HG03558 (cell line): Measurements from ENCODE around the gene MANSC4.

Experiments used
- ATAC-seq: cut with Tn5 transposase; IDR thresholded peaks from one replicate; pipeline ENCODE4 v1.9.1; 2021; ENCODE audit warnings: moderate number of reproducible peaks; ENCODE audit not compliant: unreplicated experiment; ENCODE audit errors: extremely low read depth

Gene MANSC4

DNA sequence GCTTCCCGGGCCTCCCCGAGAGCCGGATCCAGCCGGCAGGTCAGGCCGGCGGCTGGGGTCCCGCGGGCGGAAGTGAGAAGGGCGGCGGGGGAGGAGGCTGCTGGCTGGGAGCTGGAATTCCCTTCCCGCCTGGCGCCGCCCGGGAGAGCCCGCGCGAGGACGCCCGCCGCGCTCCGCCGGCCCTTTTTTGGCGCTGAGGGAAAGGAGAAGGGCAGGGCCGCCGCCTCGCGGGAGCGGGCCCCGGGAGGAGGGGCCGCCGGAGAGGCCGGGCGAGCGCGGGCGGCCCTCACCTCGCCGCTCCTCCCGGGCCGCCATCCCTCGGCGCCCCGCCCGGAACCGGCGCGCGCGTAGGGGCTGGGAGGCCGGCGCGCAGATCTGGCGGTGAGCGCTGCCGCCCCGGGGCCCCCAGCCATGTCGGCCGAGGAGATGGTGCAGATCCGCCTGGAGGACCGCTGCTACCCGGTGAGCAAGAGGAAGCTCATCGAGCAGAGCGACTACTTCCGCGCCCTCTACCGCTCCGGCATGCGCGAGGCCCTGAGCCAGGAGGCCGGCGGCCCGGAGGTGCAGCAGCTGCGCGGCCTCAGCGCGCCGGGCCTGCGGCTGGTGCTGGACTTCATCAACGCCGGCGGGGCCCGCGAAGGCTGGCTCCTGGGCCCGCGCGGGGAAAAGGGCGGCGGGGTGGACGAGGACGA is at the start of gene MANSC4, which contains the start of gene KLHL42:
MANSC4 (minus strand) TSS at position 317 of the 692 bp plus-strand sequence. CDS start 8,960 bp downstream, outside the sequence.
KLHL42 (plus strand) TSS at position 314 of the 692 bp plus-strand sequence; CDS start at position 412, 98 bp downstream.
- ATAC-seq = peak; percentile 55

DNA sequence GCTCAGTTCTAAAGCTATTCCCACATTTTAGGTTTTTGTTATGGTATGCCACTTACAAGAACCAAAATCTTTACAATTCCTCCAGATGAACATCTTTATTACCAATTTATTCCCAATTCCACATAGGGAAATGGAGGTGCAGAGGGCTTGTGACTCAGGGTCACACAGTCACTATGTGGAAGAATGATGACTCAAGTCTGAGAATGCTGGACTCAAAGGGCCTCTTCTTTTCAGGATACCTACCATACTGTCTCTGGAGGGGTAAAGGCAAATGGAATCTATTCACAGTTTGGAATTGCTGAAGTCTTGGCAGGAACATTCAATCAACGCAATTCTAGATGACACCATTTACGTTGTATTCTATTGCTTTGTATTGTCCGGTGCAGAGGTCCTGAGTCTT is 48.2 kb upstream of the MANSC4 start:
- no peak for ATAC-seq

DNA sequence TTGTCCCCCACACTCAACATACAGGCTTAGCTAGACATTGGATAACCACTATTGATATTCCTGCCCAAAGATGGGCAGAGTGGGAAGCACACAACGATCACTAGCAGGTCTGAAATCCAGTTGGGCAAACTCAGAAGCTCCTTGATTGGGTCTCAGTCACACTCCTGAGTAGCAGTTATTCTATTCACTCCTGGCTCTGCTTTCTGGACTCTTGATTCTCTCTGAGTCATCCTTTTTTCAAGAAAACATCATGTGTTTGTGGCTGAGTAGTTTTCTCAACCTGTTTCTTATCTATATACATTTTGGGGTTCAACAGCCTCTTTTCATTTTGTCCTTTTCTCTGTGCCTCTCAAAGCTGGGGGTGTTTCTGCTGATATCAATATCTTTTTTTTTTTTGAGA is 46.0 kb upstream of the MANSC4 start:
- ATAC-seq = no peak

DNA sequence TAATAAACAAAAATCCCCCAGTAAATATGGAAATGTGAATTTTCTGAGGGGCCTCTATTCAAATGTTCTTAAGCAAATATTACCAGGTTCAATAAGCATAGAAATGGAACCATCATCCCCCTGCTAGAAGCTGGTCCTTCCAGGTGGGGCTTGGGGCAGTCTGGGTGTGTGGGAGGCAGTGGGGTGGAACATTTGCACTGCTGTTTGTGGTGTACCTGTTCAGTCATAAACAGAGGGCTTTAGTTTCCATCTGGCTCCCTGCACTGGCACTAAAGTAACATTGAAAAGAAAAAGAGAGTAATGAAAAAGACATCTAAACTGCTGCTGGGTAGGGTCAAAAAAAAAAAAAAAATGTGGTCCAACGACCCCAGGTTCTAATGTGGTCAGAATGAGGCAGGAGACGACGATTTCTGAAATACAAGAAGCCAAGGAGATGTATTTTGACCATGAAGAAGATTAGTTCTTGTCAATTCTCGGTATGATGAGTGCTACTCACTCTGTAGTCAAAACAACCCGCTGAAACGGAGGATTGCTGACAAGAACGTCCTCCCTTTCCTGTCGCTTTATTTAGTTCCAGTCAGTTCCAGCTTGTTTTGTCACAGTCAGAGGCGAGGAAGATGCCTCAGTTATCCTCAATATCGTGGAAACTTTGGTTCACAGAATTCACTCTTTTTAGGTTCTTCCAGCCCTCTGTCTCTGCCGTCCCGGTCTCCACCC is 44.2 kb upstream of the MANSC4 start:
- peak; percentile 29 for ATAC-seq

DNA sequence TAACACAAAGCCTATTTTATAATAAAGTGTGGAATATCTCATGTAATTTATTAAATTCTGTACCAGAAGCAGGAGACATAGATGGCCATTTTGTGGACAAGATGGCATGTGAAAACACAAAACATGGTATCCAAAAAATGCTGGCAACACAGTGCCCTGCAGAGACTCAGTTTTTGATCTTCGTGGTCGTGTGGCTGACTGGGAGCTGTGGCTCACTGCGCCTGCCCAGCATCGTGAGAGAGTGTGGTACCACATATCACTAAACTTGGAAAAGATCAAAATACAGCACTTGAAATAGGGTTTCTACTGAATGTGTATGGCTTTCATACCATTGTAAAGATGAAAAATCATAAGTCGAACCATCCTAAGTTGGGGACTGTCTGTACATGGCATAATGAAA is 43.0 kb upstream of the MANSC4 start:
- no peak for ATAC-seq

DNA sequence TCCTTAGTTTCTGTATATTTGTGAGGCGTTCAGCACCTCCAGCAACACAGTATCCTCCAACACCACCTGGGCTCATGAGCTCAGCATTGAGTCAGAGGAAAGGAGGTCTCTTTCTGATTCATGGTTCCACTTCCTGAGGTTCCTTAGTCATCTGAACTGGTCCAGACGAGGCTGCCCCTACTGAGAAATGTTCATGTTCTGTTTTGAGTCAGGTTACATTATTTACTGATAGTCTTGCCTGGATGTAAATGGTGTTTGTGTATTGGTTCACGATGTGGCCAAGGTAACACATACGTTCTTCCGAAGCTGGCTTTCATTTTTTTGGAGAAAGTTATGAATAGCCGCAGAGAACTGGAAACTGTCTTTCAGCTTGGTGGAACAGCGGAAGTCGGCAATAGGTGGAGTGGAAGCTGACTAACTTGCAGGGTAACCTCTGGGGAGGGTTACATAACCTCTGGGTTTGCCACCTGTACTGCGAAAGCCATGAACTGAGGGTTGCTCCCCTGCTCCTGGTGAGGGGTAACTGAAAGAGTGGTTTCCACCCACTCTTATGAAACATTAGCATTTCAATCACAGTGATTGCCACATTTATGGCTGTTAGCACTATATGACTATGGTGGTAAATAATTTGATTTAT is 42.2 kb upstream of the MANSC4 start:
- peak; percentile 63 for ATAC-seq

DNA sequence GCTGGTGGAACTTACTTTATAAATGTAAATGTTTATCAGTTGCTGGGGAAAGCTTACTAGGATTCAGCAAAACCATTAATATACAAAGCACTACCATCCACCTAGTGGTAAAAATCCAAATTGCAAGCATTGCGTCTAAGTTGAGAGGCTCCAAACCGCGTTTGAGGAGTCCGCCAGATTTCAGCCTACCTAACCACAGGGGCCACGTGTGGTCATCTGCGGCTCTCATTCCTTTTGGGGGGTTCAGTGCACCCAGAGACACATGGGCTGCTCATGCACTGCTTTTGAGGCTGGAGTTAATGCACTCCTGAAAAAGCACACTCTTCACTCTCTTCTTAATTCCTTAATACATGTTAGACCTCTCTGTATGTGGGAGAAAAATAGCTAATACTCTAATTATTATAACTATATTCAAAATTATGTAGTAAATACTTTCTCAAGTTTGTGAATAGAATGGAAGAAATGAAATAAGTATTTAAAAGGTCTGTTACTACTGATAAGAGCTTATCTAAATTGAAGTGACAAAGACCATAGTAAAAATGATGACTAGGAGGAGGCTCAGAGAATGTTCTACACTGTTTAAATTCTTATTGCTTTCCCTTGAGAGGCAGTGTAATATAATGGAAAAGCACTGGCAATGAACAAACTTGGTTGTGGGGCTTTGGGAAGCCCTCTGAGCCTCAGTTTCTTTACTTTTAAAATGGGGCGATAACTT is 41.4 kb upstream of the MANSC4 start:
- no peak for ATAC-seq

DNA sequence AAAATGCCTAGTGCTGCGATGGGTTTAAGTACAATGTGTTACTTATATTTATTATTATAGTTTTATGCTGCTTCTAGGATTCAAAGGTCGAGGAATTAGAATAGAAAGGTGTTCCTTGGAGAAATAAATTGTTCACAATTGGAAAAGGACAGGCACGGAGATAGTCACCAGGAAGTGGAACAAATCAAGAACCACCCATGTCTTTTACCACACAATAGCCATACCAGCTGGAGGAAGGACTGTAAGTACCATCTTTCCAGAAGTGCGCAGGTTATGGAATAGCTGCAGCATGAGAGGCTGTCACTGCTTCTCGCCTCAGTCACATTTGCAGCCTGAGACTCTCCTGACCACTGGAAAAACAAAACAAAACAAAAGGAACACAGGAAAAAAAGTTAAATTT is 40.5 kb upstream of the MANSC4 start:
- ATAC-seq = no peak

DNA sequence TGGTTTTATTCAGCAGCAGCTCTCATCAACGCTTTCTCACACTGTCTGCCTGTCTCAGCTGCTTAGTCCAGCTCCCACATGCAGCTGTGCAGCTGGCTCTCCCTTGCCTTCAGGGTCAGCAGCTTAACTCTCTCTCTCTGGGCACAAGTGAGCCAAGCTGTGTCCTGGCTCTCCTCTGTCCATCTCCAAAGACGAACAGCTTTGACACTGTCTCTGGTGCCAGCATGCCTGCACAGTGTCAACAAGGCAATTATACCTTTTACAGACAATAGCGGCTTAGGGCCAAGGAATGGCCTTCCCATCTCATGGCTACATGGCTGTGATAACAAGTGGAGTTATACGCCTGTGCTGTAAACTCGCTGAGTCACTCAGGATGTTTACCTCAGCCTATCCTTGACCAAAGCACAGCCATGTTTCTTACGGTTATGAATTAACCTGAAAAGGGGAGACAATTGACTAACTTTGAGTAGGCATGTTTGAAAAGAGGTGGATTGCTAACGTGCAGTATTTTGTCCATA is 38.4 kb upstream of the MANSC4 start:
- ATAC-seq = no peak

DNA sequence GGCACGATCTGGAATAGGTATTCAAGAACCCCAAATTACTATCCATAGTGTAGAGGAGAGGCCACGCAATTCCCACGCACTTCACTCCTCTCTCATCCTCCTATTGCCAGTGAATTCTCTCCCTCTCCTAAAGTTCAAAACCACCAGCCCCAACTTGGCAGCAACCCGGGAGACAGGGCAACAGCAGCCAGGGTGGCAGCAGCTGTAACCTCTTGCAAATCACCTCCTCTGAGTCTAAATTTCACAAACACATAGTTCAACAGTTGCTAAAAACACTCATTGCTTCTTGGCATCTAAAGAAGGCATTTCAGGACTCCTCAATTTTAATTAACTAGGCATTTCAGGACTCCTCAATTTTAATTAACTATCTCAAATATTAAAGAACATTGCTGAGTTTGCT is 37.7 kb upstream of the MANSC4 start:
- ATAC-seq = no peak

DNA sequence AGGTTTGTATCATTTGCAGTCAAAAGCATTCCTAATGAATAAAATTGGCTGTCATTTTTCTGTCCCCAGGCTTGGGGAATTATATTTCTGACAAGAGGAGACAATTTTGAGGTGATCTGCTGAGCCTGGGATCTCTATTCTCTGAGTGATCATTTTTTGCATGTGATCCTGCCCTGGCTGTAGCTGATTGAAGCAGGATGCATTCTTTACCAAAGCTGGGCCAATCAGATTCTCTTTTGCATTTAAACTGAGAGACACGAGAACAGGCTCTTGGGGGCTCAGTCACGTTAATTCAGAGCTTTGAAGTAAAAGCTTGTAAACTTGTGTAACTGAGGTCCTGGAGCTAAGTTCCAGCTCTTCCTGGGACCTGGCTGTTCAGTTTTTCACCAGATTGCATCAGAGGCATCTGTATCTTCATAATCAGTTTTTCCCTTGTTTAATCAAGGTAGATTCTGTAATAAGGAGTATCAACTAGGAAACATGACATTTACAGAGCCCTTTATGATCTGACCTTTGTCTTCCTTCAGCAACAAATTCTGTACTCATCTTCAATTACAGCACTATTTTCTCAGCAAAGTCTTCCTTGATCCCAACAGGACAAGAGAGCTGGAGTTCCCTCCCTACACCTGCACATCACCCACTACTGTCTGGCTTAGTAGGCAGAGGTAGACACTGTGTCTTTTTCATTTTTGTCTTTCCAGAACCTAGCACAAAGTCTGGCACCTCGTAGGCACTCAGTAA is 35.0 kb upstream of the MANSC4 start:
- ATAC-seq = no peak

DNA sequence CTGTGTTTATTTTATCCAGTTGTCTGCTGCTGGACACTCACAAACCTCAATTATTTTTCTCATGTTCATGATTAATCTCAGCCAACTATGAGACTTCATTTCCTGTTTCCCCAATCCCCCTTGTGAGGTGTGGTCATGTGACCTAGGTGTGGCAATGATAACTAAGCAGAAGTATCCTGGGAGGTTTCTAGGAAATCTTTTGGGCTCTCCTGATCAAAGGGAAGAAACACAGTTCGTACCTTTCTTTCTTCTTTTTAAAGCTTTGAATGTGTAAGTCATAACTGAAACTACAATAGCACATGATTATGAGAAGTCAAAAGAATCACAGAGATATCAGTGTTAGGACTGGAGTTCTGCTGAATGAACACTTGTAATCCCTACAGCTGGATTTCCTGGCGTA is 34.4 kb upstream of the MANSC4 start:
- ATAC-seq = no peak

DNA sequence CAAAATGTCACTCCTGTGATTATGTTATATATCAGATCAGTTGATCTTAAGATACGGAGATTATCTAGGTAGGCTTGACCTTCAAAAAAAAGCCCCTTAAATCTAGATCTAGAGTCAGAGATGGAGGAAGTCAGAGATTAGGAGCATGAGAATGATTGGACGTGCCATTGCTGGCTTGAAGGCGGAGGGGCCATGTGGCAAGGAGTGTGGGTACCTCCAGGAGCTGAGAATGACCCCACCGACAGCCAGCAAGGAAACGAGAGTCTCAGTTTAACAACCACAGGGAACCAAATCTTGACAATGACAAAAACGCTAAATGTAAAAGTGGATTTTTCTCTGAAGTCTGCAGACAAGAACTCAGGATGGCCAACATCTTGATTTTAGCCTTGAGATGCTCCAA is 32.5 kb upstream of the MANSC4 start:
- ATAC-seq = no peak

DNA sequence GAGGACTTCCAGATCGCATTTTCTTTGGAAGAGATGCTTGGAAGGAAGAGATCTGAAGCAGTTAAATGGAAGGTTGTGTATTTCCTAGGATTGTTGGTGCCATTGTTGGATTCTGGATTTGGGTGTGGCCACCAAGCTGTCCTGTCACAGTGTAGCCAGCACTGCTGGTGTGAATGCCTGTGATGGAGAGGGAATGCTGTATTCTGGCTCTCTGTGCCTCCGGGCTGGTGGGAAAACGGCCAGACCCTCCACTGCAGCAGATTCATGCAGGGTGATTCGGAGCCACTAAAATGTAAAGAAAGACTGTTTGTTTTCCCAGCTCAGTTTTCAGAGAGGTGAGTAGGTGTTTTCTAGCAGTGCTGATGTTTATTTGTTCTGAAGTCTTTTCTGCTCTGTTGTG is 30.7 kb upstream of the MANSC4 start:
- ATAC-seq = no peak

DNA sequence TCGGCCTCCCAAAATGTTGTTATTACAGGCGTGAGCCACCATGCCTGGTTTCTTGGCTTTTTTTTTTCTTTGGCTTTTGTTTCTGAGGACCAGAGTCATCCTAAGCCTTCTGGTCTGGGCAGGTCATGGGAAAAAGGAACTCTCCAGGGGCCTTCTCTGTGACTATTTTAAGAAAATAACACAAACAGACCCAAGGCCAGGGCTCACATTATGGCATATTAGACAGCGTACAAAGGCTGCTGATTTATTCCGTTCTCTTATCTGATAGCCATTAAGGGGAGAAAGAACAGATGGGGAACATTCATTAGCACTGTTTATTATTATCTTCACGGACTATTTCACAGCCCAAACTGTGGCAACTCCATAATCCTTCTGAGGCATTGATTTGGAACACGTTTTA is 28.8 kb upstream of the MANSC4 start:
- ATAC-seq = no peak

DNA sequence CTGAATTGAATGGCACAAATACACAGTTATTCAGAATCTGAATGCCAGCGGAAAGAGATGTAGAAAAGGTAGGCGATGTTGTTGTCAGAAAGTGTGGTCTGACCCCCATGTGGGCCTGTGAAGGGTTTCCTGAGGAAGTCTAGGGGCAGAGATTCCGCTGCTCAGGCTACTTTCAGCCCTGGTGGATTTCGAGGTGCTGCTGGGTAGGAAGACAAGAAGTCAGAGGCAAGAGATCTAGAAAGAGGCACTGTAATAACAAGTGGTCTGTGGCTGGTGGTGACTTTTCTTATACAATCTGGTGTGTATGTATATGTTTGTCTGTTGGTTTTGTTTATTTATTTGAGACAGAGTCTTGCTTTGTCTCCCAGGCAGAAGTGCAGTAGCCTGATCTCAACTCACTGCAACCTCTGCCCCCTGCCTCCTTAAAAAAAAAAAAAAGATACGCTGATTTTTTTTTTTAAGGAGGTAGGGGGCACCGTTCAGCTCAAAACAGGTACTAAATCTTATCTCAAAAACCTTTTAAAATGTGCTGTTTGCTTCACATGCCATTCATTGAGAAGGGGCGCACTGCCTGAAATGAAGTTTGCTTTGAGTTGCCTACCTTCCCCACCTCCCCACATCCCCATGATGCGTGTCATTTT is 27.1 kb upstream of the MANSC4 start:
- ATAC-seq = no peak

DNA sequence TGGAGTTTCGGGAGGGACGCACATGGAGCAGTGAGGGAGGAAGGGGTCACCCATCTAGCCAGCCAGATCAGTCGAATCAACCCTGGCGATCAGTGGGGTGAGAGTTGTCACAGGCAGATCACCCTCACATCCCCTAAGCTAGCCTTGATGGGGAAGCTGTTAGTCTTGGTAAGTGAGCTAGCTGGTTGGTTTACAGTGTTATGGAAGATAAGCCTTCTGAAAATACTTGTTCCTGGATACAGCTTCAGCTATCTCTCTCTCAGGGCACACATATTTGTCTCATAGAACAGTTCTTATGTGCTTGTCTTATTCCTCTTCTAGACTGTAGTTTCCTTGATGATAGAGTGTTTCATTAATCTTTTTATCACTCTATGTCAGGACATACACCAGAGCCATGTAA is 26.2 kb upstream of the MANSC4 start:
- no peak for ATAC-seq

DNA sequence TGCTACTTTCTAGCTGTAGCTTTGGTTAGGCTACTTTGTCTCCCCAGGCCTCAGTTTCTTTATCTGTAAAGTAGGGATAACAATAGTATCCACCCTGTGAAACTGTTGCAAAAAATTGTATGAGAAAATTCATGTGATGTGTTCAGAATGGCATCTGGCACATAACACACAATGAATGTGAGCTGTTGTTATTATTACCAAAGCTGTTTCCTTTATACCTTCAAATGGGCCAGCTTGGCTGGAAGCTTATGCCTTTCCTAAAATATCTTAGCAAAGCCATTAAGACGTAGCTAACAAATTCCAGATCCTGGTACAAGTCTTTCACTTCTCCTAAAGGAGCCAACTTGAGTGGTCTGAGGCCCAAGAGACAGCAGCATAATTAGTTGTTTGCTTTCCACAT is 25.2 kb upstream of the MANSC4 start:
- no peak for ATAC-seq

DNA sequence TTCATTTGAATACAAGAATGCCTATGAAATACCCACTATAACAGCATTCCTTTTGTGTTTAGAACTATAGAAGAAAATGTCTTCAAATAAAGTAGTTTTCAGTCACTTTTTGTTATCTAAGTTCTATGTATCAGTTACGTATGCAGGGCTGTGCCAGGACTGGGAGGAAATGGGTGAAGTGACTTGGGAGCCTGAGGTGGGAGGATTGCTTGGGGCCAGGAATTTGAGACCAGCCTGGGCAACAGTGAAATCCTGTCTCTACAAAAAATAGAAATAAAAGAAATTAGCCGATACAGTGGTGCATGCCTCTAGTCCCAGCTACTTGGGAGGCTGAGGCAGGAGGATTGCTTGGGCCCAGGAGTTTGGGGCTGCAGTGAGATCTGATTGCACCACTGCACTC is 22.9 kb upstream of the MANSC4 start:
- ATAC-seq = no peak
